ENCODE results near the gene TARDBP.
"Not testable (repeated sequence)": the region's sequence is repeated elsewhere in the genome, so short reads cannot be mapped to it uniquely, and the experiment has no call there.

Gene TARDBP

GRCh38 chr1:11026052-11026451 is 13.6 kb downstream of the TARDBP start:
- TF ChIP-seq ZFX (IDR thresholded peaks at IDR 0.05), result no peak
- TF ChIP-seq, protein P1, sequence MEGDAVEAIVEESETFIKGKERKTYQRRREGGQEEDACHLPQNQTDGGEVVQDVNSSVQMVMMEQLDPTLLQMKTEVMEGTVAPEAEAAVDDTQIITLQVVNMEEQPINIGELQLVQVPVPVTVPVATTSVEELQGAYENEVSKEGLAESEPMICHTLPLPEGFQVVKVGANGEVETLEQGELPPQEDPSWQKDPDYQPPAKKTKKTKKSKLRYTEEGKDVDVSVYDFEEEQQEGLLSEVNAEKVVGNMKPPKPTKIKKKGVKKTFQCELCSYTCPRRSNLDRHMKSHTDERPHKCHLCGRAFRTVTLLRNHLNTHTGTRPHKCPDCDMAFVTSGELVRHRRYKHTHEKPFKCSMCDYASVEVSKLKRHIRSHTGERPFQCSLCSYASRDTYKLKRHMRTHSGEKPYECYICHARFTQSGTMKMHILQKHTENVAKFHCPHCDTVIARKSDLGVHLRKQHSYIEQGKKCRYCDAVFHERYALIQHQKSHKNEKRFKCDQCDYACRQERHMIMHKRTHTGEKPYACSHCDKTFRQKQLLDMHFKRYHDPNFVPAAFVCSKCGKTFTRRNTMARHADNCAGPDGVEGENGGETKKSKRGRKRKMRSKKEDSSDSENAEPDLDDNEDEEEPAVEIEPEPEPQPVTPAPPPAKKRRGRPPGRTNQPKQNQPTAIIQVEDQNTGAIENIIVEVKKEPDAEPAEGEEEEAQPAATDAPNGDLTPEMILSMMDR (conservative IDR thresholded peaks at IDR 0.05), result no peak
- no peak overlapping the region for H3K27ac ChIP-seq

DNA sequence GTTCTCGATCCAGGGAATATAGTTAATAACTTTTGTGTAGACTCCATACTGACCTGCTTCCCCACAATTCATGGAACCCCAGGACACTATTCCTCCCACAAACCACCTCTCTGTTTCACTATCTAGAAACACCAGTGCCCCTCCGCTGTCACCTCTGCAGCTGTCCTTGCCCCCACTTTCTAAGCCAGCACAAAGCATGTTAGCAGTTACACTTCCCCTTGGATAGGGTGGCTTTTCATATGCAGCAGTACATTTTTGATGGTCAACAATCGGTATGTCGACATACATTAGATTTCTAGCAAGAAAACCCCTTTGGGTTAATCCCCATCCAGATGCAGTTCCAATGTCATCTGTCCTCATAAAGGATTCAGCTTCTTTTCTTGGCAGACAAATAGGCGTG is 14.4 kb downstream of the TARDBP start:
- H3K27ac ChIP-seq, result no peak overlapping the region
- TF ChIP-seq ZFX (IDR thresholded peaks at IDR 0.05), result no peak
- TF ChIP-seq, protein P1 (conservative IDR thresholded peaks at IDR 0.05), result no peak

- no peak overlapping the region for H3K27ac ChIP-seq
- TF ChIP-seq, protein P1 (conservative IDR thresholded peaks at IDR 0.05), result no peak
- TF ChIP-seq ZFX (IDR thresholded peaks at IDR 0.05), result no peak
Measured at GRCh38 chr1:11027316-11027715, 14.9 kb downstream of the TARDBP start.

- no peak for TF ChIP-seq ZFX (IDR thresholded peaks at IDR 0.05)
- TF ChIP-seq, protein P1 (conservative IDR thresholded peaks at IDR 0.05), result no peak
- H3K27ac ChIP-seq, result no peak overlapping the region
Measured at GRCh38 chr1:11028018-11028417, 15.6 kb downstream of the TARDBP start.

- TF ChIP-seq ZFX (IDR thresholded peaks at IDR 0.05), result no peak
- TF ChIP-seq, protein P1 (conservative IDR thresholded peaks at IDR 0.05), result no peak
- H3K27ac ChIP-seq, result no peak overlapping the region
Measured at GRCh38 chr1:11030865-11031264, 18.4 kb downstream of the TARDBP start.

DNA sequence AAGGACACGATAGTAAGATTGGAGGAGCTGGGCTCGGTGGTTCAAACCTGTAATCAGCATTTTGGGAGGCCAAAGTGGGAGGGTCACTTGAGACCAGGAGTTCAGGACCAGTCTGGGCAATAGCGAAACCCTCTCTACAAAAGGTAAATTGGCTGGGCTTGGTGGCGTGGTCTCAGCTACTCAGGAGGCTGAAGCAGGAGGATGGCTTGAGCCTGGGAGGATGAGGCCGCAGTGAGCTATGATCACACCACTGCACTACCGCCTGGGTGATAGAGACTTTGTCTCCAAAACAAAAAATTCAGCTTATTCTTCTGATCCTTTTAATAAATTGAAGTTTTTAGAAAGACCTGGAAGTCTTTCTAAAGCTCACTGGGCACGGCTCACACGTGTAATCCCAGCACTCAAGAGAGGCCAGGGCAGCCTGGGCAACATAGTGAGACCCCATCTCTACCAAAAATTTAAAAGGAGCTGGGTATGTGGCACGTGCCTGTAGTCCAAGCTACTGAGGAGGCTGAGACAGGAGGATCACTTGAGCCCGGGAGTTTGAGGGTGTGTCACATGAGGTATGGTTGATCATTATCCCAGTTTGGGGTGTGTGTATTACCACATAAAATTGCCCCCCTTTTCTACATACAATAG is 19.3 kb downstream of the TARDBP start:
- TF ChIP-seq, protein P1 (conservative IDR thresholded peaks at IDR 0.05), result no peak
- no peak for TF ChIP-seq ZFX (IDR thresholded peaks at IDR 0.05)

GRCh38 chr1:11037019-11037739 is 24.7 kb downstream of the TARDBP start:
- not testable (repeated sequence) for H3K27ac ChIP-seq

More for the DNA sequence above, 19.3 kb downstream of the TARDBP start:
- H3K27ac ChIP-seq, result no peak overlapping the region
